Uterus (tissue), 4 donors: ENCODE measurements around the gene IGF2BP2. TPM values are rescaled to one million over a fixed set of nuclear protein-coding genes. Genes with fewer than 3 reads are reported as not detected.

Experiments used
- DNase-seq, 2 donors: peaks; one replicate each; pipeline ENCODE4 v3.0.0-alpha.2; 2019 to 2020
- H3K27ac ChIP-seq, 2 donors: fragments of 200-600 bp; sonication (generic); 1 replicate in 1 of 2; 2 replicates in 1 of 2; pipeline ENCODE4 v1.5.1; 2016 to 2018
- H3K27me3 ChIP-seq, 2 donors: fragments of 200-600 bp; sonication (generic); one replicate each; pipeline ENCODE4 v1.5.1; 2018 to 2019; ENCODE audit warnings: control low read depth in 1 of 2
- H3K36me3 ChIP-seq, 2 donors: fragments of 200-600 bp; sonication (generic); one replicate each; pipeline ENCODE4 v1.5.1; 2019; ENCODE audit warnings: control low read depth in 1 of 2
- H3K4me1 ChIP-seq, 2 donors: fragments of 200-600 bp; sonication (generic); one replicate each; pipeline ENCODE4 v1.5.1; 2018 to 2019; ENCODE audit warnings: control low read depth in 1 of 2
- H3K4me3 ChIP-seq, 2 donors: fragments of 200-600 bp; sonication (generic); 1 replicate in 1 of 2; 2 replicates in 1 of 2; pipeline ENCODE4 v1.5.1; 2018 to 2019; ENCODE audit warnings: mild to moderate bottlenecking in 1 of 2
- H3K9me3 ChIP-seq, 2 donors: fragments of 200-600 bp; sonication (generic); one replicate each; pipeline ENCODE4 v1.5.1; 2019; ENCODE audit warnings: control low read depth in 1 of 2
- POLR2A ChIP-seq, 2 donors: fragments of 450-650 bp; IDR thresholded peaks; one replicate each; pipeline ENCODE4 v1.6.1; 2016; ENCODE audit warnings: antibody characterized with exemption in 2 of 2, mild to moderate bottlenecking in 1 of 2, moderate library complexity in 1 of 2
- intact Hi-C: fragments of 100-400 bp; cut with DNase I; formaldehyde crosslinking; loops from one replicate; pipeline ENCODE4 v1.15.1; 2023; ENCODE audit warnings: low total_unique reads
- total RNA-seq, 4 donors: library from RNA; depleted of rRNA in 3 of 4; stranded (reverse); fragments of >200 nt in 3 of 4; gene quantifications; one replicate each; pipeline versions ENCODE4 v1.1.0 to v1.2.4, GENCODE V29; 2014 to 2023
- TF ChIP-seq, protein P1 (sequence below), 4 experiments: fragments of 200-600 bp in 2 of 4; fragments of 450-650 bp in 2 of 4; sonication (generic) in 2 of 4; IDR thresholded peaks; one replicate each; pipeline ENCODE4 v1.5.1; 2016 to 2019; ENCODE audit warnings: antibody characterized with exemption in 4 of 4, mild to moderate bottlenecking in 2 of 4, moderate library complexity in 1 of 4
- donor health status: DM: yes; HTN: yes; CAD: no.

Gene IGF2BP2
- total RNA-seq, 4 donors from 2014 or later = 2.9 to 65.6 (median 13.1) TPM

- DNase-seq = peak in 1 of 2 donors; percentile 32
- TF ChIP-seq POLR2A (IDR thresholded peaks at IDR 0.05) = no peak
- TF ChIP-seq, protein P1, sequence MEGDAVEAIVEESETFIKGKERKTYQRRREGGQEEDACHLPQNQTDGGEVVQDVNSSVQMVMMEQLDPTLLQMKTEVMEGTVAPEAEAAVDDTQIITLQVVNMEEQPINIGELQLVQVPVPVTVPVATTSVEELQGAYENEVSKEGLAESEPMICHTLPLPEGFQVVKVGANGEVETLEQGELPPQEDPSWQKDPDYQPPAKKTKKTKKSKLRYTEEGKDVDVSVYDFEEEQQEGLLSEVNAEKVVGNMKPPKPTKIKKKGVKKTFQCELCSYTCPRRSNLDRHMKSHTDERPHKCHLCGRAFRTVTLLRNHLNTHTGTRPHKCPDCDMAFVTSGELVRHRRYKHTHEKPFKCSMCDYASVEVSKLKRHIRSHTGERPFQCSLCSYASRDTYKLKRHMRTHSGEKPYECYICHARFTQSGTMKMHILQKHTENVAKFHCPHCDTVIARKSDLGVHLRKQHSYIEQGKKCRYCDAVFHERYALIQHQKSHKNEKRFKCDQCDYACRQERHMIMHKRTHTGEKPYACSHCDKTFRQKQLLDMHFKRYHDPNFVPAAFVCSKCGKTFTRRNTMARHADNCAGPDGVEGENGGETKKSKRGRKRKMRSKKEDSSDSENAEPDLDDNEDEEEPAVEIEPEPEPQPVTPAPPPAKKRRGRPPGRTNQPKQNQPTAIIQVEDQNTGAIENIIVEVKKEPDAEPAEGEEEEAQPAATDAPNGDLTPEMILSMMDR (IDR thresholded peaks at IDR 0.05) = no peak
- no peaks in the 10 kb centered on the region for H3K36me3 ChIP-seq
- intact Hi-C loops = no loop called here
- H3K27me3 ChIP-seq = no peaks in the 10 kb centered on the region
- peaks cover 20 to 28% of the 10 kb centered on the region in 2 donors for H3K4me1 ChIP-seq
- H3K4me3 ChIP-seq = no peak overlapping the region
- no peaks in the 10 kb centered on the region for H3K9me3 ChIP-seq
- H3K27ac ChIP-seq = peak overlapping the region; percentile 85 to 99
These were observed 169.2 kb downstream of the IGF2BP2 start for GRCh38 chr3:185655426-185656320.

DNA sequence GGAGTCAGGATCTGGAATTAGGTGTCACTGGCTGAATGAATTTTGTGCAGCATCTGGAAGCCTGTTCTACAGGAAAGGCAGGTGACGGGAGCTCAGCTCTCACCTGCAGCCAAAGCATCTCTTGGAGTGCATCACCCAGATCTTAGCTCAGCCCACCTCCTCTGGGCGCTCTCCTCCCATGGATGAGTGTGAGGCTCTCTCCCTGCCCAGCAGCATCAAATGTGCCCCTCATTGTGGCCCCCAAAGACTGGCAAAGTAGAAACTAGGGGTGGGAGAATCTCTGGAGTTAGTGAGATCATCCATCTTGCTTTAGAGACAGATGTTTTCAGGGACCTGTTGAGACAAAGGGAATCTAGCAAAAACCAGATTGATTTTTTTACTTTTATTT is 170.1 kb downstream of the IGF2BP2 start:
- DNase-seq = no peak
- Histone ChIP-seq H3K9me3 (no peaks in the 10 kb centered on the region), H3K4me3 (no peak overlapping the region), H3K27ac (peak overlapping the region; percentile 85 to 99), H3K4me1 (peaks cover 20 to 28% of the 10 kb centered on the region in 2 donors), H3K27me3 (no peaks in the 10 kb centered on the region), H3K36me3 (no peaks in the 10 kb centered on the region)
- TF ChIP-seq, protein P1 (IDR thresholded peaks at IDR 0.05) = no peak
- TF ChIP-seq POLR2A (IDR thresholded peaks at IDR 0.05) = no peak
- intact Hi-C loops = no loop called here

DNA sequence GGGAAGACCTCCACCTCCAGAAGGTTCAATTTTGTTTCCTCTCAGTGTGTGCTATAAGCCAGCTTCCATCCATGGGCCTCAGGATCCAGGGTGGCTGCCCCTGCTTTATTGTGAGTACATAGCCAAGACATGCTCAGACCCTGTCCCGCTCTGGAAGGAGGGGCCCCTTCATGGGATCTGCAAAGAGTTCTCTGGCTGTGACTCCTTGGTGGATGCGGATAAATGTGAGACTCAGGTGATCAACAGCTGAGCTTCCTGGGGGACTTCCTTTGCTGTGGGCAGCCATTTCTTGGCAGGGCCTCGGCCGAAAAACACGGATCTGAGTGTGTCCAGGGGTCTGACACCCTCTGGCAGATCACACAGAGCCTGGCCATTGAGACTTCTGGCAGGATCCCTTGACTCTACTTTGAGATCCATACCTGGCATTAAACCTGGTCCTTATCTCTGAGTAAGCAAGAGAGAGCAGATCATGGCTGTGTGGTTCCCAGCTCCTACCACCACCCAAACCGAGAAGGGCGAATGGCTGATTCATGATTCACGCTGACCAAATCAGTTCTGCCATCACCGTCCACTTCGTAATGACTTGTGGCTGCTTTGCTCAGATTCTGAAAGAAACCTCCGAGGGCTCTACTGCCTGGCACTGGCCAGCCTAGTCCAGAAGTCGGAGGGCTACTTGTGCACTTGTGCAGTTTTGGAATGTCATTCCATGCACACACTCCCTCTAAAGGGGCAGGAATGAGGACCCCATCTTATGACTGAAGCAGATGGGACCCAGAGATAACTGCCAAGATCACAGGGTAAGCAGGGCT is 170.7 kb downstream of the IGF2BP2 start:
- Histone ChIP-seq H3K9me3 (no peaks in the 10 kb centered on the region), H3K27me3 (no peaks in the 10 kb centered on the region), H3K27ac (peak overlapping the region; percentile 85 to 99), H3K36me3 (no peaks in the 10 kb centered on the region), H3K4me1 (peaks cover 18 to 28% of the 10 kb centered on the region in 2 donors), H3K4me3 (no peak overlapping the region)
- no peak for DNase-seq
- TF ChIP-seq POLR2A (IDR thresholded peaks at IDR 0.05) = no peak
- TF ChIP-seq, protein P1 (IDR thresholded peaks at IDR 0.05) = no peak
- intact Hi-C loops = no loop called here

DNA sequence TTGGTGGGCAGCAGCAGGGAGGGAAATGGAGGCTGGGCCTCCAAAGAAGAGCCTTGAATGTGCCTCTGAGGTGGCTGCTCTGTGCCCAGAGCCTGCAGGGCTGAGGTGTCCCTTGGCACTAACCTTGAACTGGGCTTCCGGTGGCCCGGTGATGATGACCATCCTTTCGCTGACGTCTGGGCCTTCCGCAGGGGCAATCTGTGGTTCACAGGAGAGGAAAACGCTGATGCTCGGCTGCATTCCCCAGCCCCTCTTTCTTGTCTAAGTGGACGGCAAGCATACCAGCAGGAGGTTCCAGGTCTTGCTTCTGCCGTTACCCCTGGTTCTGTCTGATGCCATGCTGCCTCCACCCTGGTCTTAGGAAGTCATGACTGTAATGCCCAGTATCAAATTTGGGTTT is 172.9 kb downstream of the IGF2BP2 start:
- TF ChIP-seq, protein P1 (IDR thresholded peaks at IDR 0.05) = no peak
- no peak for TF ChIP-seq POLR2A (IDR thresholded peaks at IDR 0.05)
- H3K27me3 ChIP-seq = no peaks in the 10 kb centered on the region
- H3K4me3 ChIP-seq = no peak overlapping the region
- intact Hi-C loops = no loop called here
- no peaks in the 10 kb centered on the region for H3K36me3 ChIP-seq
- H3K9me3 ChIP-seq = no peaks in the 10 kb centered on the region
- H3K4me1 ChIP-seq = peaks cover 10 to 16% of the 10 kb centered on the region in 2 donors
- DNase-seq = no peak
- H3K27ac ChIP-seq = no peak overlapping the region

DNA sequence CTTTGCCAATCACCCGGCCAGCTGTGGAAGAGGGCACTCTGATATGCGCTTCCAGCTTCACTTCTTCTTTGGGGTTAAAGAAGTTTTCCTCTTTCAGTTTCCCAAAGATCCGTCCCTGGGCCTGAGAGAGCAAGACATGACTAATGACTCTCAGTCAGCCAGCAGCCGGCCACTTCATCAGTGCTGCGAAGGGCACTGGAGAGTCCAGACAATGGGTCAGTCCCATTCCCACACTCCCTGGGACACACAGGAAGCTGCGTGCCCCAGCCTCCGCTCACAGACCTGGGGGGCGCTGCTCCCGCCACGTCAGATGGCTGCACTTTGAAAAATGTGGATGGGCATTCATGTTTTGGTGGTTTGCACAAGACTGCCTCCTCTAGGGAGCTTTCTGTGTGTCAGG is 175.4 kb downstream of the IGF2BP2 start:
- DNase-seq = no peak
- no peaks in the 10 kb centered on the region for H3K27me3 ChIP-seq
- intact Hi-C loops = no loop called here
- H3K27ac ChIP-seq = no peak overlapping the region
- no peaks in the 10 kb centered on the region for H3K9me3 ChIP-seq
- H3K36me3 ChIP-seq = no peaks in the 10 kb centered on the region
- H3K4me3 ChIP-seq = no peak overlapping the region
- no peak for TF ChIP-seq POLR2A (IDR thresholded peaks at IDR 0.05)
- TF ChIP-seq, protein P1 (IDR thresholded peaks at IDR 0.05) = no peak
- no peaks in the 10 kb centered on the region for H3K4me1 ChIP-seq
